Stimulated activated CD8-positive, alpha-beta memory T cell treated with anti-CD3 and anti-CD28 coated beads, Interleukin-7, amount 100 ng/mL, for 1 hour (primary cell): ENCODE measurements around the gene REC114.

ENCODE experiments used
- DNase-seq, 2 donors: peaks; one replicate each; pipeline ENCODE4 v3.0.0-alpha.2; 2020; ENCODE audit warnings: low read depth in 2 of 2

REC114 gene

GRCh38 chr15:73604477-73604876 lies 161.5 kb downstream of the REC114 start:
- no peak for DNase-seq

- DNase-seq: no peak
These were observed 162.9 kb downstream of the REC114 start for GRCh38 chr15:73605759-73606436.

GRCh38 chr15:73607405-73607804 lies 164.4 kb downstream of the REC114 start:
- no peak for DNase-seq

GRCh38 chr15:73607843-73608242 lies 164.9 kb downstream of the REC114 start:
- no peak for DNase-seq

GRCh38 chr15:73608475-73608874 lies 165.5 kb downstream of the REC114 start:
- no peak for DNase-seq

GRCh38 chr15:73608941-73609340 lies 166.0 kb downstream of the REC114 start:
- no peak for DNase-seq
